ENCODE data around the gene CSMD2. TPM values are rescaled to one million over a fixed set of nuclear protein-coding genes. Genes with fewer than 3 reads are reported as not detected.
"Not testable (repeated sequence)": the region's sequence is repeated elsewhere in the genome, so short reads cannot be mapped to it uniquely, and the experiment has no call there.

Gene CSMD2
- polyA plus RNA-seq, 1 donor = 0.65 TPM

GRCh38 chr1:34055818-34056217 is 109.2 kb downstream of the CSMD2 start:
- no peak for DNase-seq (ENCODE audit: low read depth)

- no peak for DNase-seq (ENCODE audit: low read depth)
These were observed 110.1 kb downstream of the CSMD2 start for GRCh38 chr1:34054920-34055319.

- no peak for DNase-seq (ENCODE audit: low read depth)
These were observed 111.4 kb downstream of the CSMD2 start for GRCh38 chr1:34053660-34054059.

- DNase-seq (ENCODE audit: low read depth) = no peak
These were observed 112.5 kb downstream of the CSMD2 start for GRCh38 chr1:34052565-34052964.

- DNase-seq (ENCODE audit: low read depth) = no peak
These were observed 114.1 kb downstream of the CSMD2 start for GRCh38 chr1:34050709-34051485.

- no peak for DNase-seq (ENCODE audit: low read depth)
These were observed 115.0 kb downstream of the CSMD2 start for GRCh38 chr1:34049994-34050393.

GRCh38 chr1:34049477-34049876 is 115.6 kb downstream of the CSMD2 start:
- no peak for DNase-seq (ENCODE audit: low read depth)

GRCh38 chr1:34037856-34038255 is 127.2 kb downstream of the CSMD2 start:
- no peak for DNase-seq (ENCODE audit: low read depth)

GRCh38 chr1:34037109-34037508 is 127.9 kb downstream of the CSMD2 start:
- no peak for DNase-seq (ENCODE audit: low read depth)

- no peak for DNase-seq (ENCODE audit: low read depth)
These were observed 131.0 kb downstream of the CSMD2 start for GRCh38 chr1:34034036-34034435.

- no peak for DNase-seq (ENCODE audit: low read depth)
These were observed 135.1 kb downstream of the CSMD2 start for GRCh38 chr1:34029954-34030353.

GRCh38 chr1:34029515-34029914 is 135.5 kb downstream of the CSMD2 start:
- DNase-seq (ENCODE audit: low read depth) = no peak

- no peak for DNase-seq (ENCODE audit: low read depth)
These were observed 136.5 kb downstream of the CSMD2 start for GRCh38 chr1:34028381-34029055.

GRCh38 chr1:34025675-34026074 is 139.4 kb downstream of the CSMD2 start:
- no peak for DNase-seq (ENCODE audit: low read depth)

GRCh38 chr1:34024485-34024884 is 140.5 kb downstream of the CSMD2 start:
- no peak for DNase-seq (ENCODE audit: low read depth)

GRCh38 chr1:34019741-34020552 is 145.1 kb downstream of the CSMD2 start:
- no peak for DNase-seq (ENCODE audit: low read depth)

GRCh38 chr1:34018285-34018684 is 146.7 kb downstream of the CSMD2 start:
- no peak for DNase-seq (ENCODE audit: low read depth)

GRCh38 chr1:34016281-34016680 is 148.7 kb downstream of the CSMD2 start:
- not testable (repeated sequence) for DNase-seq (ENCODE audit: low read depth)

- no peak for DNase-seq (ENCODE audit: low read depth)
These were observed 150.9 kb downstream of the CSMD2 start for GRCh38 chr1:34013958-34014737.

- DNase-seq (ENCODE audit: low read depth) = no peak
These were observed 151.9 kb downstream of the CSMD2 start for GRCh38 chr1:34013136-34013535.

GRCh38 chr1:34009340-34009985 is 155.6 kb downstream of the CSMD2 start:
- no peak for DNase-seq (ENCODE audit: low read depth)
